DMS 273 (cell line): ENCODE measurements around the gene LILRA1.
"Not testable (repeated sequence)": the region's sequence is repeated elsewhere in the genome, so short reads cannot be mapped to it uniquely, and the experiment has no call there.

Experiments
- DNase-seq: peaks from one replicate; lab custom pipeline; 2025; ENCODE audit not compliant: unreplicated experiment; lab: John Stamatoyannopoulos, UW

The LILRA1 gene

DNA sequence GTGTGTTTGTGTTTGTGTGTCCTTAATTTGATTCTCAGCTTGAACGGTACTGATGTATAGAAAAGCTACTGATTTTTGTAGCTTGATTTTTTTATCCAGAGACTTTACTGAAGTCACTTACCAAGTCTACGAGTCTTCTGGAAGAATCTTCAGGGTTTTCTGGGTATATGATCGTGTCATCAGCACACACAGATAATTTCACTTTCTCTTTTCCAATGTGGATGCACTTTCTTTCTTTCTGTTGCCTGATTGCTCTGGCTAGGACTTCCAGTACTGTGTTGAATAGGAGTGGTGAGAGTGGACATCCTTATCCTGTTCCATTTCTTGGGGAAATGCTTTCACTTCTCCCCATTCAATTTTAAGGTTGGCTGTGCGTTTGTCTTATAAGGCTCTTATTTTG lies 29.0 kb downstream of the LILRA1 start:
- no peak for DNase-seq

DNA sequence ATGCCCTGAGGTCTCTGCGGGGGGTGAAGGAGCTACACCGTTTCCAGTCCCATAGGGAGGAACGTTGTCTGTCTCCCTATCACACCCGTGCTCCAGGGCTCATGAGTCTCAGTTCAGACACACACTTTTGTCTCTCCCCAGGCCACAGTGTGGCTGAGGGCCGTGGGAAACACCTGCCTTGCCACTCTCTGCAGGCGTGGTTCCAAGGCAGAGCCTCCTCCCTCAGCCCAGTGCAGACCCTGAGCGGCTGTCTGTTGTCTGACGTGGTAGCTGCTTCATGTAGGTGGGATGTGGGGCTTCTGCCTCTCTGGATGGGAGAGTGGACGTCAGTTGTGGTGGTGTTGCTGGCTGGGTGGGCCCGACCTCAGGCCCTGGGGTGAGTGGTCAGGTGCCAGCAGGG lies 30.8 kb downstream of the LILRA1 start:
- not testable (repeated sequence) for DNase-seq

DNA sequence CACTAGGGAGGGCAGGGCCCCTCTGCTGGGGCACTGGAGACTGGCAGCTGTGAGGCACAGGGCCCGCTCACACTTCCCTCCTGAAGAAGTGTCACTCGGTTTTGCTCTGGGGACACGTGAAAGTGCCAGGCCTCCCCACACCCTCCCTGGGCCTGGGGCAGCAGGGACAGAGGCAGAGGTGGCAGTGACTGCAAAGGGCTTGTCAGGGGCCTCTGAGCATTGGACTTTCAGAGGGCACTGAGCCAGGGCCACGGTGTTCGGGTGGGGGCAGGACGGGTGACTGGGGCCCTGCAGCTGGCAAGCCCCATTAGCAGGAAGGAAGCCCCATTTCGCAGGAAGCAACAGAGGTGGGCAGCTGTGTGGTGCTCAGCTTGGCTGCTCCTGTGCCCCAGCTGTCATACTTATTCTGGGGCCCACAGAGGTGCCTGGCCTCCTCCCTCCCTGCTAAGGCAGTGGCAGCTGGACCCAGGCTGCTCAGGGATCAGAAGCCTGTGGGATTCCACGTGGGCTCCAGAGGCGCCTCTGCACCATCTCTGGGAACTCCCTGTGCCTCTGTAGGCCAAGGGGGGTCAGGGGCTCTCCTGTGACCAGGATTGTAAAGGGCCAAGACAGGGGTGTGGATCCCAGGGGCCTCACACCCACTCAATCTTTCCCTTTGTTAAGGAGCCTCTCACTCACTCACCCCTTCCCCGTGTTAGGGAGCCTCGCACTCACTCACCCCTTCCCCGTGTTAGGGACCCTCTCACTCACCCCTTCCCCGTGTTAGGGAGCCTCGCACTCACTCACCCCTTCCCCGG lies 31.7 kb downstream of the LILRA1 start:
- not testable (repeated sequence) for DNase-seq

DNA sequence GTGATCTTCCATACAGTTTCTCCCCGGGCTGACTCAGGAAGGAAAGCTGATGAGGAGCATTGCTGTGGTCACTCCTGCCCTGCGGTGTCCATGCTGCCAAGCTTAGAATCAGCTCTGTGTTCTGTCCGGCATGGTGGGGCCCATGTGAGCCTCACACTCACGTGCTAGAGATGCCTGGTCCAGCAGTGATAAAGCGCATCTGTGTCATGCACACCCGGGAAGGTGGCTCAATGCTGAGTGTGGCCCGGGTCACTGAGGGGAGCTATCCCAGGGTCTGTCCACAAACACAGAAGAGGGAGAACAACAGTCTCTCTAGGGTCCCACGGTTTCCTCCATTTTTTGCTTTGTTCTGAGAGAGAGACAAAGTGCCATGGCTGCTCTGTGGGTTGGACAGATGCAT lies 33.3 kb downstream of the LILRA1 start:
- no peak for DNase-seq

DNA sequence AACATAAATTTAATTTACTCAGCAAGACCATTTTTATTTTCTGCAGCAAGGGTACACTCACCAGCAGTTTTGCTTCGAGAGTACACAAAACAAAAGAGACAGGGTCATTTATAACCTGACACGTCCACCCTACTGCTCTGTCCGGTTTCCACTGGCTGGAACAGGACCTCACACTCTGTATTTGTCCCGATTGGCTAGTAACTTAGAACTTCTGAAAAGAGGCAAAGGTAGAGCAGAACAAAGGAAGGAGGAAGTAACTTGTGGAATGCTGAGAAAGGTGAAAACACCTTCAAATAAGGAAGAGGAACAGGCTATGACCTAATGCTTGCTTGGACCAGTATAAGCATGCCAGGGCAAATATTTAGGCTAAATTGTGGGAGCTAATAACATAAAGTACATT lies 34.5 kb downstream of the LILRA1 start:
- not testable (repeated sequence) for DNase-seq

DNA sequence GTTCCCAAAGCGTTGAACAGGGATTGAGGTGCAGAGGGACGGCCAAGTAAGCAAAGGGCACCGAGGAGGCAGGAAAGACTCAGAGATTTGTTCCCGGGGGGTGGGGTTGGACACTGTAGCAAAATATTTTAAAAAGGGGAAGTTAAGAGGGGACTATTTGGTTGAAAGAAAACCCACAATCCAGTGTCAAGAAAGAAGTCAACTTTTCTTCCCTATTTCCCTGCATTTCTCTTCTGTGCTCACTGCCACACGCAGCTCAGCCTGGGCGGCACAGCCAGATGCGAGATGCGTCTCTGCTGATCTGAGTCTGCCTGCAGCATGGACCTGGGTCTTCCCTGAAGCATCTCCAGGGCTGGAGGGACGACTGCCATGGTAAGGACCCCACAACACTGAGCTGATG lies 36.8 kb downstream of the LILRA1 start, which contains the start of gene LILRB1:
Gene LILRB1 (plus strand): TSS at position 223 of the 400 bp plus-strand sequence. CDS start 590 bp downstream, outside the sequence.
- not testable (repeated sequence) for DNase-seq

DNA sequence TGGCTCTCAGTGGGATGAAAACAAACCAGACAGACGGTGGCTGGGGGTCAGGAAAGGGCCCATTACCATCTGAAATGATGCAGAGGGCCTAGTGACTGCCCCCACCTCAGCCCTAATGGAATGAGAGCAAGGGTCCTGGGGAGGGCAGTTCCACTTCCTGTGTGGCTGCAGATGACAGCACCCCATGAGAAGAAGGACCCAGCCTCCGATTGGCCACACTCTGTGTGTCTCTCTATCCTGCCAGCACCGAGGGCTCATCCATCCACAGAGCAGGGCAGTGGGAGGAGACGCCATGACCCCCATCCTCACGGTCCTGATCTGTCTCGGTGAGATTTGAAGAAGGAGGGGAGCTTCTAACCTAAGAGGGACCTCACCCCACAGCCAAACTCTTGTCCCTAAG lies 37.4 kb downstream of the LILRA1 start:
- DNase-seq, result no peak

DNA sequence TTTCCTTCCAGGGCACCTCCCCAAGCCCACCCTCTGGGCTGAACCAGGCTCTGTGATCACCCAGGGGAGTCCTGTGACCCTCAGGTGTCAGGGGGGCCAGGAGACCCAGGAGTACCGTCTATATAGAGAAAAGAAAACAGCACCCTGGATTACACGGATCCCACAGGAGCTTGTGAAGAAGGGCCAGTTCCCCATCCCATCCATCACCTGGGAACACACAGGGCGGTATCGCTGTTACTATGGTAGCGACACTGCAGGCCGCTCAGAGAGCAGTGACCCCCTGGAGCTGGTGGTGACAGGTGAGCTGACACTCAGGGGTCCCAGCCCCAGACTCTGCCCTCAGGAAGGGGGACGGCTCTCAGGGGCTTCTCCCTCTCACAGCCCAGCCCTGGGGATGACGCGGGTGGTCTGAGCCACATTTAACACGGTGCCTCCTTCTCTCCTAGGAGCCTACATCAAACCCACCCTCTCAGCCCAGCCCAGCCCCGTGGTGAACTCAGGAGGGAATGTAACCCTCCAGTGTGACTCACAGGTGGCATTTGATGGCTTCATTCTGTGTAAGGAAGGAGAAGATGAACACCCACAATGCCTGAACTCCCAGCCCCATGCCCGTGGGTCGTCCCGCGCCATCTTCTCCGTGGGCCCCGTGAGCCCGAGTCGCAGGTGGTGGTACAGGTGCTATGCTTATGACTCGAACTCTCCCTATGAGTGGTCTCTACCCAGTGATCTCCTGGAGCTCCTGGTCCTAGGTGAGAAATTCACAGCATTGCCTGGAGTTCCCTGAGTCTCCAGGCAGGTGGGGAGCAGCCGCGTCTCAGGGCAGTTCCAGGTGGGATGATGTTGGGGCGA lies 38.3 kb downstream of the LILRA1 start:
- not testable (repeated sequence) for DNase-seq

DNA sequence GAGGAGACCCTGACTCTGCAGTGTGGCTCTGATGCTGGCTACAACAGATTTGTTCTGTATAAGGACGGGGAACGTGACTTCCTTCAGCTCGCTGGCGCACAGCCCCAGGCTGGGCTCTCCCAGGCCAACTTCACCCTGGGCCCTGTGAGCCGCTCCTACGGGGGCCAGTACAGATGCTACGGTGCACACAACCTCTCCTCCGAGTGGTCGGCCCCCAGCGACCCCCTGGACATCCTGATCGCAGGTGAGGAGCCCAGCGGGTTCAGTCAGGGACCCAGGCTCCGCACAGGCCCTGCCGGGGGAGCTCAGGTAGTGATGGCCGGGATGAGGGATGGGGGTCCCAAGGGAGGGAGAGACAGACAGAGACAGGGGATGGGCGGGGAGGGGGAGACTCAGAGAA lies 39.1 kb downstream of the LILRA1 start:
- not testable (repeated sequence) for DNase-seq

DNA sequence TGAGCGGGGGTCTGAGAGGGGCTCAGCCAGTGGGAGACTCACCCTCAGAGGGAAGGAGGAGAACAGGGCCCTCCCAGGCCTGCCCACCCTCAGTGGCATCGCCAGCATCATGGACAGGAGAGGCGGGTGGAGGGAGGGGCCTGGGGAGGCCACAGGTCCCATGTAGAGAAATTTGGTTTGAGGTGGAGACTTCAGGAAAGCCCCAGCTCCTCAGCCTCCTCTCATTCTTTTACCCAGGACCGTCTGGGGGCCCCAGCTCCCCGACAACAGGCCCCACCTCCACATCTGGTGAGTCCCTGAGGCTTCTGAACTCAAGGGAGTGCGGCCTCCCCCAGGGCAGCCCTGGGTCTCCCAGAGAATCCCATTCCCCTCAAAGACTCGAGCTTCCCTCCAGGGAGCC lies 40.0 kb downstream of the LILRA1 start:
- DNase-seq, result no peak

DNA sequence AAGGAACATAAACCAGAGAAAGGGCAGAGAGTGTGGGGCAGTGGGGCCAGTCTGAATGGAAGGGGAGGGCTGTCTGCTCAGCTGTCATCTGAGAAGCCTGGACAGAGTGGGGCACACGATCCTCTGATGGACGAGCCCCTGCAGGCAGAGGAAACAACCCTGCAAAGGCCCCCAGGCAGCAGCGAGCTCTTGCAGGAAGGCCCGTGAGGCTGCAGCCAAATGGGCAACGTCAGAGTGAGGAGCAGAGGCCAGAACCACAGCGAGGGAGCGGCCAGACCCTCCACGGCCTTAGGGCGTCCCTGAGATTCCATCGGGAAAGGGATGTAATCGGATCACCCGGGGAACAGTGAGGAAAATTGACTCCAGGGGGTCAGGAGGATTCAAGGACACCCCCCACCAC lies 42.6 kb downstream of the LILRA1 start:
- DNase-seq, result not testable (repeated sequence)

DNA sequence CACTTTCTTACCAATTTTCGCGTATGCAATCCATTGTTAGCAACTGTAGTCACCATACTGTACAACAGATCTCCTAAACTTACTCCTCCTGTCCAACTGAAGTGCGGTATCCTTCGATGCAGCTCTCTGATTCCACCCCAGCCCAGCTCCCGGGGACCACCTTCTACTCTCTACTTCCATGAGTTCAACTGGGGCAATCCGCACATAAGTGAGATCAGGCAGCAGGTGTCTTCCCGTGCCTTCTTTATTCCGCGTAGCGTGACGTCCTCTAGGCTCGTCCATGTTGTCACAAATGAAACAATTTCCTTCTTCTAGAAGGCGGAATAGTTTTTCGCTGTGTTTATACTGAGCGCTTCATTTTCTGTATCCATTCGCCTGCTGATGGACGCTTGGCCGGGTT lies 45.3 kb downstream of the LILRA1 start:
- DNase-seq, result no peak

DNA sequence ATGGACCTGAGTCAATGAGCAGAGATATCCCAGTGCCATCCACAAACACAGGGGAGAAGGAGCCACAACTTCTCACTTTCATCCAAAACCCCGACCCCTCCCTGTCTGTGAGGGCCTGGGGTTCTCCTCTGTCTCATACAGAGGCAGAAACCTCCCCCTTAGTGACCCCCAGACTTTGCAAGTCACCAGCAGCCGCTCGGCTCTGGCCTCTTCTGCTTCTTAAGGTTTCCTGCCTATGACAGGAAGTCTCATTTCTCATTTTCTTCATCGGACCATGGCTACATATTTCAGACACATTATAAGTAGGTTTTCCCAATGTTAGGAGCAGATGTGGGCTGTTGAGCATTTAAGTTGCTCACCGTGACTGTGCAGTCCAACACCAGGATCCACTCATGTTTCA lies 49.5 kb downstream of the LILRA1 start:
- not testable (repeated sequence) for DNase-seq

DNA sequence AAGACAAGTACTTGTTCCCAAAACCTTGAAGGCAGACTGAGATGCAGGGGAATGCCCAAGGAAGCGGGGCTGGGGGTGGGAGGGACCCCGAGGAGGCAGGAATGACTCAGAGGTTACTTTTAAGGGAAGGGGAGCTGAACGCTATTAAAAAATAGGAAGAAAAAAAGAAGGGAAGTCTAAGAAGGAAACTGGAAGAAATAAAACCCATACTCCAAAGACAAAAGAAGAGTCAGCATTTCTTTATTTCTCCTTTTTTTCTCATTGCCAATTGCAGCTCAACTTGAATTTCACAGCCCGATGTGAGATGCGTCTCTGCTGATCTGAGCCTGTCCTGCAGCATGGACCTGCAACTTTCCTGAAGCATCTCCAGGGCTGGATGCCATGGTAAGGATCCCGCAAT lies 50.2 kb downstream of the LILRA1 start:
- DNase-seq, result not testable (repeated sequence)

DNA sequence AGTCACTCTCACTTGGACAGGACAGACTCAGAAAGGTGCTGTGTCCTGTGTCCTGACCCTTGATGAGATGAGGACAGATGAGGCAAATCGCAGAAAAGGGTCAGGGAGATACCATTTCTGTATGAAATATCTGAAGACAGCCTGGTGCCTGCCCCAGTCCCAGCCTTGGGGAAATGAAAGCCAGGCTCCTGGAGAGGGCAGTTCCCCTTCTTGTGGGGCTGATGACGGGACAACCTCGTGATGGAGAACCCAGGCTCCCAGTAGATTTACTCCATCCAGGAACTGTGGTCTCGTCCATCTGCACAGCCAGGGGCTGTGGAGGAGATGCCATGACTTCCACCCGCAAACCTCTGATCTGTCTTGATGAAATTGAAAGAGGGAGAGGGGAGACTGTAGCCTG lies 50.6 kb downstream of the LILRA1 start:
- no peak for DNase-seq

DNA sequence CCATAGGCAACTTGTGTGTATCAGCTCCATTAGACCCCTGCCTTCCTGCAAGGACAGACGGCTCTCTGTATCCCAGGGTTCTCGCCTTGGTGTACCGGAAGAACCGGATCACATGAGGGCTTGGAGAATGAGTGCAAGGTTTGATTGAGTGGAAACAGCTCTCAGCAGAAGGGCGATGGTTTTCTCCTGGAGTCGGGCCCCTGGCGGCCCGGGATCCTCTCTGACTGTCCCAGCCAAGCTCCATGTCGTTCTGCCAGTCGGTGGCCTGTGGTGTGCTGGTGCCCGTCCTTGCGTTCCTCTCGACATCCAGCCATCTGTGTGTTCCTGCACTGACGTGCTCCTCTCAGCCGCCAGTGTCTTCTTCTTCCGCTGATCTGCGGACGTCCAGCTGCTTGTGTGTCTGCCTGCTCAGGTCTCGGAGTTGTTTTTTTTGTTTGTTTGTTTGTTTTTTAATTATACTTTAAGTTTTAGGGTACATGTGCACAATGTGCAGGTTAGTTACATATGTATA lies 53.0 kb downstream of the LILRA1 start:
- no peak for DNase-seq

DNA sequence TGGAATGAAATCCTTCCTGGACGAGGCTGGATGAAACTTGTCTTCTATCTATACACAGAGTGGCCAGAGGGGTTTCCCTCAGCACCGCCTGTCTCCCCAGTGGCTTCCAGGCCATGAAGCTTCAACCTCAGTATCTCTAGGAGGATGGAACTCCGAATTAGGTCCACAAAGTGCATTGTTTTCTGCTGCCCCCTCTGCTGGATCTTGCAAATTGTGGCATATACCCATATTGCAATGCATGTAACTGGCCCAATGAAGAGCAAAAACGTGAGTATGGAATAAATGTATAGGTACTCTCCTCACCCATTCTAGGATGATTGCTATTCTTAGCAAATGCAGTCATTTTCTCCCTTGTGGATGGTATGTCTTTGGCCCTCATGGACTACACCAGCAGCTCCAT lies 54.7 kb downstream of the LILRA1 start:
- DNase-seq, result no peak

DNA sequence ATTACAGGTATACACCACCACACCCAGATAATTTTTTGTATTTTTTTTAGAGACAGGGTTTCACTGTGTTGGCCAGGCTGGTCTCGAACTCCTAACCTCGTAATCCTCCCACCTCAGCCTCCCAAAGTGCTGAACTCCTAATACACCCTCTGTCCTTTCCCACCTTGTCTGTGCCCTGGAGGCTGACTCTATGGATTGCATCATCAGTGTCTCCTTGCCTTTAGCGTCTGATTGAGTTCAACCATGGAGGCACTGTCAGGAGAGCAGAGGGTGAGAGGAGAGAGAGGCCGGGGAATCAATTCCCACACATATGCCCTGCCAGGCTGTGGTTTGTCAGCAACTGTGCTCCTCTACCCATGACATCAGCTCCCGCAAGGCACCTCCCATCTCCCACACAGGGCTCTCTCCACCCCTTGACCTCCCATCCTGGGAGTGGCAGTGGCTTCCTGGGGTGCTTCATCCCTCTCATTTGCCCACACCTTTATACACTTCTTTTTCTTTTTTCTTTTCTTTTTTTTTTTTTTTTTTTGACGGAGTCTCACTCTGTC lies 56.8 kb downstream of the LILRA1 start:
- no peak for DNase-seq
